Measurements from ENCODE around the gene HUWE1. TPM values are rescaled to one million over a fixed set of nuclear protein-coding genes. Genes with fewer than 3 reads are reported as not detected.
A peak's percentile ranks its signal among the peaks of the same experiment; 100 is the strongest.
"Not testable (repeated sequence)": the region's sequence is repeated elsewhere in the genome, so short reads cannot be mapped to it uniquely, and the experiment has no call there.

The HUWE1 gene
- total RNA-seq, 1 experiment from 2014 or later, result 274 TPM

DNA sequence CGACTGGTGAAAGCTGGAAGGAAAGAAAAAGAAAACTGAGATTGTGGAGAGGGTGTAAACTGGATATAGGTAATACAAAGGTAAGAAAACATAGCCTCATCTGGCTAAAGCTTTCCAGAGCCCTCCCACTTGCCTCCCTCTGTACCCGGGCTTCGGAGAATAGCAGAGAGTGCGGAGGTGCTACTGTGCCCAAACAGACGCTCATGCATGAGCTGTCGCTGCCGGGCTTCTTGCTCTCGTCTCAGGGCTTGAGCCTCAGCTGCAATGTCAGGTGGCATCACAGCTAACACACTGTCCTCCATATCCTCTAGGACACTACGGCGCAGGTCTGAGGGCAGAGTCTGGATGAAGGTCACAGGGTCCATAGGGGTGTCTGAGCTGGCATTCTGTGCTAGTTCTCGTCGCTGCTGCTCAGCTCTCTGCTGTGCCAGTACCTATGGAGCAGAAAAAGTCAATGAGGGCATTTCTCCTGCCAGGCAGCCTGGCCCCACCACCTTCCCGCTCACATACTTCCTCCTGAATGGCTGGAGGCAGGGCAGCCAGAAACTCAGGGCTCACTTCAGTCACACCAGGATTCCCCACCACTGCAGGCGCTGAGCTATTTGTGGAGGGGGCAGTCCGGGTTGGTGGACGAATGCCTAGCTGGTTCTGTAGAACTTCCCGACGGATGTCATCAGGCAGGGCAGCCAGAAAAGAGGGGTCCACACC is 135.6 kb downstream of the HUWE1 start:
- Mint-ChIP-seq H3K9me3 (ENCODE audit: unreplicated experiment) (no peaks in the 10 kb centered on the region), H3K27me3 (ENCODE audit: insufficient read depth, unreplicated experiment) (peaks cover 88% of the 10 kb centered on the region), H3K4me1 (ENCODE audit: insufficient read depth, unreplicated experiment) (no peaks in the 10 kb centered on the region), H3K36me3 (ENCODE audit: insufficient read depth, unreplicated experiment) (peaks cover 85% of the 10 kb centered on the region), H3K27ac (ENCODE audit: low read depth, unreplicated experiment) (no peak overlapping the region), H3K4me3 (ENCODE audit: unreplicated experiment) (no peak overlapping the region)
- CTCF ChIA-PET, result interaction anchor here (0.9 to 2.3 kb wide), 2 partner anchors 15 to 69 kb away, joined by 3 to 5 read pairs; no protein-coding TSS in a partner anchor
- intact Hi-C loops (cut with micrococcal nuclease), result no loop called here
- TF ChIP-seq, protein P1, sequence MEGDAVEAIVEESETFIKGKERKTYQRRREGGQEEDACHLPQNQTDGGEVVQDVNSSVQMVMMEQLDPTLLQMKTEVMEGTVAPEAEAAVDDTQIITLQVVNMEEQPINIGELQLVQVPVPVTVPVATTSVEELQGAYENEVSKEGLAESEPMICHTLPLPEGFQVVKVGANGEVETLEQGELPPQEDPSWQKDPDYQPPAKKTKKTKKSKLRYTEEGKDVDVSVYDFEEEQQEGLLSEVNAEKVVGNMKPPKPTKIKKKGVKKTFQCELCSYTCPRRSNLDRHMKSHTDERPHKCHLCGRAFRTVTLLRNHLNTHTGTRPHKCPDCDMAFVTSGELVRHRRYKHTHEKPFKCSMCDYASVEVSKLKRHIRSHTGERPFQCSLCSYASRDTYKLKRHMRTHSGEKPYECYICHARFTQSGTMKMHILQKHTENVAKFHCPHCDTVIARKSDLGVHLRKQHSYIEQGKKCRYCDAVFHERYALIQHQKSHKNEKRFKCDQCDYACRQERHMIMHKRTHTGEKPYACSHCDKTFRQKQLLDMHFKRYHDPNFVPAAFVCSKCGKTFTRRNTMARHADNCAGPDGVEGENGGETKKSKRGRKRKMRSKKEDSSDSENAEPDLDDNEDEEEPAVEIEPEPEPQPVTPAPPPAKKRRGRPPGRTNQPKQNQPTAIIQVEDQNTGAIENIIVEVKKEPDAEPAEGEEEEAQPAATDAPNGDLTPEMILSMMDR (IDR thresholded peaks at IDR 0.05; ENCODE audit: unreplicated experiment), result no peak
- TSS peak; percentile 27 for BruUV-seq (replicated peaks)
- POLR2A ChIA-PET, result interaction anchor here (0.5 to 0.7 kb wide), 3 partner anchors 23 to 236 kb away, joined by 3 to 4 read pairs (median 3); no protein-coding TSS in a partner anchor
- no peak for DNase-seq (ENCODE audit: unreplicated experiment)

DNA sequence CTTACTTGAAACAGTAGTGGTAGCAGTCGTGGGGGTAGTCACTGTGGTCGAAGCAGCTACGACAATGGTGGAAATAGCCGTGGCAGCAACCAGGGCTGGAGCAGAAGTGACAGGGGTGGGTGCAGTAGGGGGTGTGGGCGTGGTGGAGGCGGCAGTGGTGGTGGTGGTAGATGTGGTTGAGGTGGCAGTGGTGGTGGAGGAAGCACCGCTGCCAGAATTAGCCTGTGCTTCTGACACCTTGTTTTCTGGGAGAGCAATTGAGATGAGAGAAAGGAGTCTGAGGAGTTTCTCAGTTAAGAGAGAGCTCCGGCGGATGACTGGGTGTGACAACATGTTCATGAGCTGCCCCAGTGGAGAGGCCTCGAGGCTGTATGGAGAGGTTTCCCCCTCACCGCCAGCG is 138.9 kb downstream of the HUWE1 start:
- TF ChIP-seq, protein P1 (IDR thresholded peaks at IDR 0.05; ENCODE audit: unreplicated experiment), result no peak
- Mint-ChIP-seq H3K9me3 (ENCODE audit: unreplicated experiment) (no peaks in the 10 kb centered on the region), H3K4me1 (ENCODE audit: insufficient read depth, unreplicated experiment) (no peaks in the 10 kb centered on the region), H3K36me3 (ENCODE audit: insufficient read depth, unreplicated experiment) (peaks cover 92% of the 10 kb centered on the region), H3K27me3 (ENCODE audit: insufficient read depth, unreplicated experiment) (peaks cover 85% of the 10 kb centered on the region), H3K27ac (ENCODE audit: low read depth, unreplicated experiment) (no peak overlapping the region), H3K4me3 (ENCODE audit: unreplicated experiment) (no peak overlapping the region)
- no peak for DNase-seq (ENCODE audit: unreplicated experiment)
- ChIA-PET POLR2A (interaction anchor here (1.1 kb wide), 1 partner anchor 23 kb away, joined by 3 read pairs; no protein-coding TSS in a partner anchor), CTCF (no interaction called here)
- intact Hi-C loops (cut with micrococcal nuclease), result no loop called here
- BruUV-seq (replicated peaks), result no TSS peak

DNA sequence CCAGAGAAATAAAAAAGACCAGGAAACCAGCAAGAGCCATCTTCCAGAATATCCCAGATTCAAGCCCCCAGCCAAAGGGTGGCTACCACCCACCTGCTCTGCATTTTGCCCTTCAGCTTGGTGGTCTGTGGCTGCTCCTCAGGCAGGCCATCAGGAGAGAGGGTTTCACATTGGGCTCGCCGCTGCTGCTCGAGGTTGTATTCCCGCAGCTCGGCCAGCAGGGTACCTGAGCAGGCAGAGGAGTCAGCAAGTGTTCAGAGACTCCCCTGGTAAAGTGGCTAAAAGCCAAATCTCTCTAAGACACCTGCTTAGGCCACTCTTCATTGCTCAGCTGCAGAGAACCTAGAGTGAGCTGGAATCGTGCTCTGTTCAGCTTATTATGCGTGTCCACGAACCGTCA is 141.6 kb downstream of the HUWE1 start:
- peaks cover 85% of the 10 kb centered on the region for H3K27me3 Mint-ChIP-seq (ENCODE audit: insufficient read depth, unreplicated experiment)
- intact Hi-C loops (cut with micrococcal nuclease), result no loop called here
- H3K9me3 Mint-ChIP-seq (ENCODE audit: unreplicated experiment), result no peaks in the 10 kb centered on the region
- H3K36me3 Mint-ChIP-seq (ENCODE audit: insufficient read depth, unreplicated experiment), result peaks cover 98% of the 10 kb centered on the region
- H3K27ac Mint-ChIP-seq (ENCODE audit: low read depth, unreplicated experiment), result no peak overlapping the region
- DNase-seq (ENCODE audit: unreplicated experiment), result no peak
- H3K4me3 Mint-ChIP-seq (ENCODE audit: unreplicated experiment), result no peak overlapping the region
- H3K4me1 Mint-ChIP-seq (ENCODE audit: insufficient read depth, unreplicated experiment), result peaks cover 11% of the 10 kb centered on the region
- CTCF ChIA-PET, result no interaction called here
- no TSS peak for BruUV-seq (replicated peaks)
- POLR2A ChIA-PET, result no interaction called here
- TF ChIP-seq, protein P1 (IDR thresholded peaks at IDR 0.05; ENCODE audit: unreplicated experiment), result no peak

DNA sequence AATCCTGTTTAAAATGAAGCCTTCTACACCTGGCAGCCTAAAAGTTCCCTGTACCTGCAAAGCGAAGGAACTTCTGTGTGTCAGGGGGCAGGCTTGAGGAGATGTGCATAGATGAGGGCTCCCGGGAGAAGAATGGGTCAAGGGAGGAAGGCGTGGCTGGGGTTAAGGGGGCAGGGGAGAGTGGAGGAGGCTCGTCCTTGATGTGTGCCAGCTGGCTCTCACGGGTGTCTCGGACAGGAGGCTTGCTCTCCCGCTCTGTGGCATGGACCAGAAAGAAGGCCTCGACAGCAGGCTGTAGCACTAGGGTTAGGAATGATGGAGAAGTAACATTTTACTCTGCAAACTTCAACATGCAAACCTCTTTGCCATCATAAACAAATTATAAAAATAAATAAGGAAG is 147.7 kb downstream of the HUWE1 start:
- Mint-ChIP-seq H3K9me3 (ENCODE audit: unreplicated experiment) (no peaks in the 10 kb centered on the region), H3K36me3 (ENCODE audit: insufficient read depth, unreplicated experiment) (peaks cover 94% of the 10 kb centered on the region), H3K4me3 (ENCODE audit: unreplicated experiment) (no peak overlapping the region), H3K27ac (ENCODE audit: low read depth, unreplicated experiment) (no peak overlapping the region), H3K27me3 (ENCODE audit: insufficient read depth, unreplicated experiment) (peaks cover 85% of the 10 kb centered on the region), H3K4me1 (ENCODE audit: insufficient read depth, unreplicated experiment) (peaks cover 11% of the 10 kb centered on the region)
- no peak for DNase-seq (ENCODE audit: unreplicated experiment)
- POLR2A ChIA-PET, result no interaction called here
- TF ChIP-seq, protein P1 (IDR thresholded peaks at IDR 0.05; ENCODE audit: unreplicated experiment), result no peak
- BruUV-seq (replicated peaks), result no TSS peak
- intact Hi-C loops (cut with micrococcal nuclease), result no loop called here
- CTCF ChIA-PET, result no interaction called here

DNA sequence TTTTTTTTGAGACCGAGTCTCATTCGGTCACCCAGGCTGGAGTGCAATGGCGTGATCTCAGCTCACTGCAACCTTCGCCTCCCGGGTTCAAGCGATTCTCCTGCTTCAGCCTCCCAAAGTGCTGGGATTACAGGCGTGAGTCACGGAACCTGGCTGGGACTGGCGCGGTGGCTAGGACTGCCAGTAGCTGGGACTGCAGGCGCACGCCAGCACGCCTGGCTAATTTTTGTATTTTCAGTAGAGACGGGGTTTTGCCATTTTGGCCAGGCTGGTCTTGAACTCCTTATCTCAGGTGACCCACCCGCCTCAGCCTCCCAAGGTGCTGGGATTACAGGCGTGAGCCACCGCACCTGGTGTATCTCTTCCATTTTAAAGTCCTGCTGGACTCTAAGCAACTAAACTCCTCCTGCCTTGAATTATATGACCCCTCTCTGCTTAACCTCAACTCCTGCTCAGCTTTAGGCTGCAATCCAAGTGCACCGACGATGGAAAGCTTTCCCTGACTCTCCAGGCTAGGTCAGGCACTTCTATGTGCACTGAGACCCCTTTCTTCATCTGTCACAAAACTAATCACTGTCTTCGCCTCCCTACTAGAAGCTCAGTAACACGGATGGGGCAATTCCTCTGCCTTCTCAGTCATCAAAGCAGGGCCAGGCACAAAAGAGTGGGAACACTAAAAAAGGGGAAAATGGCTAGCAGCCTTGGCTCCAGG is 155.1 kb downstream of the HUWE1 start:
- H3K9me3 Mint-ChIP-seq (ENCODE audit: unreplicated experiment); H3K4me3 Mint-ChIP-seq (ENCODE audit: unreplicated experiment); intact Hi-C loops (cut with micrococcal nuclease); H3K4me1 Mint-ChIP-seq (ENCODE audit: insufficient read depth, unreplicated experiment); BruUV-seq (replicated peaks); DNase-seq (ENCODE audit: unreplicated experiment); H3K27ac Mint-ChIP-seq (ENCODE audit: low read depth, unreplicated experiment): not testable (repeated sequence)
- ChIA-PET POLR2A (interaction anchor here (0.7 kb wide), 1 partner anchor 9 kb away, joined by 3 read pairs; no protein-coding TSS in a partner anchor), CTCF (interaction anchor here (0.9 to 1.8 kb wide), 2 partner anchors 118 to 214 kb away, joined by 3 to 12 read pairs; no protein-coding TSS in a partner anchor)
- Mint-ChIP-seq H3K27me3 (ENCODE audit: insufficient read depth, unreplicated experiment) (peaks cover 61% of the 10 kb centered on the region), H3K36me3 (ENCODE audit: insufficient read depth, unreplicated experiment) (peaks cover 65% of the 10 kb centered on the region)

All from MCF 10A (cell line).